HG02642 (cell line): ENCODE measurements around the gene SLC9A3.
"Not testable (repeated sequence)": the region's sequence is repeated elsewhere in the genome, so short reads cannot be mapped to it uniquely, and the experiment has no call there.

ENCODE experiments used
- ATAC-seq: cut with Tn5 transposase; IDR thresholded peaks from one replicate; pipeline ENCODE4 v1.9.1; 2021; ENCODE audit warnings: mild to moderate bottlenecking; ENCODE audit not compliant: unreplicated experiment, poor library complexity

Gene SLC9A3

DNA sequence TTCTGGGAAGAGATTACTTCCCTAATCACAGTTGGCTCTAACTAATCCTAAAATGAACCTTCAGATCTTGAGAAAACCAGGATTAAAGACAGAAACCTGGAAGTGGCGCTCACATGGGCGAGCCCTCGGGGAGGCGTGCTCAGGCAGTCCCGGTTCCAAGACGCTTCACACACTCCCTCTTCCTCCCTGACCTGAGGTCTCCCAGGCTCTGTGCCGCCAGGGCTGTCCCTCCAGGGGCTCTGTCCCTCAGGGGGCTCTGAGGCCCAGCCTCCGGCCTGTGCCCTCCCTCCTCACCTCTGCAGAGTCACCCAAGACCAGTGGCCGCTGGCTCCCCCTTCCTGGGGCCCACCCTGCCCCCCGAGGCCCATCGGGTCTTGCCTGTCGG is 10.2 kb downstream of the SLC9A3 start:
- ATAC-seq: no peak

DNA sequence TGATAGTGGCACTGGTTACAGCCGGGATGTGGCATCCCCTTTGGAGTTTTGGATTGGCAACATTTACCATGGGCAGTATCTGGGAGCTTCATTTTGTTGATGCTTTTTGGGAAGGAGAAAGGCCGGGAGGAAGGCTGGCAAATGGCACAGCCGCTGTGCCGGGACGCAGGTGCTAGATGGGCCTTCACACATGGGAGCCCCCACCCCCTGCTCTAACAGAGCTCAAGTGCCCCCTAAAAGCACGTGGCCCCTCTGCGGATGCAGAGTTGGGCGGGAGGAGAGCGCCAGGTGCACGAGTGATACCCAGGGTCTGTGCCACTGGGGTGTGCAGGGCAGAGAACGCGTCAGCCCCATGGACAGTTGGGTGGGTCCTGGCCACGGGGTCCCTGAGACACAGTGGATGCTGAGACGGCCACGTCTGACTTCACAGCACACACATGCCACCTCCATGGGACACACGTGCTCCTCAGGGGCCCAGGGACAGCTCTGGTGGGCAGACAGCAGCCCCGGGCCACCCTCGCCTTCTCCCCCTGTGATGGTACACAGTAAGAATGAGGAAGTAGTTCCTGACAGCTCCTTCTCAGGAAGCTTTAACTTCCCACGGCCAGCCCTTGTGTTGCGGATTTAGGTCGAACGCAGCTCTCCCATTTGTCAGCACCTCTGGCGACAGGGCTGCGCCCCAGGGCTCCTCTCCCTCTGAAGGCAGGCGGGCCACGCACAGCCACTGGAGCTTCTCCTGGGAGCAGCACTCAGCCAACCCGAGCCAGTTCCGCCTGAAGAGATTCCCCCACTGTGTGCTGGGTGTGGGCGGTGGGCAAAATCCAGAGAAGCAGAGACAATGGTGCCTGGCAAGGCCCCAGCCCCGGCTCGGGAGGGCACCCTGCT is 10.8 kb downstream of the SLC9A3 start:
- no peak for ATAC-seq

DNA sequence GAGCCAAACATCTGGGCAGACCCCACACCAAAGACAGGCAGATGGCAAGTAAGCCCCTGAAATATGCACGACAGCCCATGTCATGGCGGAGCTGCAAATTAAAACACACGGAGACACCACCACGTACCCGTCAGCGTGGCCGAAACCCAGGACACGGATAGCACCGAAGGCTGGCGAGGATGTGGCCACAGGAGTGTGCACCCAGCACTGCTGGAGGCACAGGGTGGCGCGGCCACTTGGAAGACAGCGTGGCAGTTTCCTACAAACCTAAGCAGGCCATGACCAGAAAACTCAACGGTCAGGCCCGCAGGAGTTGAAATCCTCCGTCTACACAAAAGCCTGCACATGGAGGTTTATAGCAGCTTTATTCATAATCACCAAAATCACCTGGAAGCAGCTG is 12.8 kb downstream of the SLC9A3 start:
- no peak for ATAC-seq

DNA sequence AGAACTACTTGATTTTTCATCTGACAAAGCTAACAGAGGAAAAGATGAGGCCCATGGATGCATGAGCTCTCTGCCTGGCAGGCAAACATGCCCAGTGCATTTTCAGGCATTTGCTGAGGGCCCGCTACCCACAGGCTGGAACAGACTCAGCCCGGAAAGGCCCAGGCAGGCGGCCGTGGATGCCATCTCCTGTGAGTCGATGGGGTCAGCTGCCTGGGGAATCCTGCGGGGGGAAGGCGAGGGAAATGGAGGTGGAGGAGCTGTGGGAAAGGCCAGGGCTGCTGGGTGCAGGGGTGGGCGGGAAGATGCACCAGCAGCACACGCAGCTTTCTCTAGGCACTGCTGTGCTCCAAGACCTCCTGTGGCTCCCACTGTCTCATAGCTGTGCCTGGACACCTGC is 13.7 kb downstream of the SLC9A3 start:
- ATAC-seq: no peak

DNA sequence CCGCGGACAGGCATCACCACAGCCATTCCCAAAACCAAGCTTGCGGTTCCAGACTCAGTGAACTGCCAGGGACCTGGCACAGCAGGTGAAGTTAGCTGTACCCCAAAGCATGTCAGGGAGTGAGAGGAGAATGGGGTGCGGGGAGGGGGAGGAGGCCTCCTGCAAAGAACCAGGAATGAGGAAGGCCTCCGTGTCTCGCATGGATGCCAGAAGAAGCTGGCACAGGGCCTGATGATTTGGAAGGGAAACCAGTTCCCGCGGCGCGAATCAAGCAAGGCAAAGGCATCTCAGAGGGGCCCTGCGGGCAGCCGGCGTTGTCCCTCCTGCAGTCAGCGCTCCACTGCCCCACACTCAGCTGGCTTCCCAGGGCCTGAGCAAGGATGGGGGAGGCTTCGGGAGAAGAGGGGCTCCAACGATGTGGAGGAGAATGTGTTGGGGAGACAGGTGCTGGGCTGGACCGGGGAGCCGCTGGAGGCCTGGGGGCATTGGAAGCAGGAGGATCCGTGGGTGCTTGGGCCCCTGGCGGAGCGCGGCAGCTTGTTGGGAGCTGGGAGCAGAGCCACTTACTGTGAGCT is 14.6 kb downstream of the SLC9A3 start:
- no peak for ATAC-seq

DNA sequence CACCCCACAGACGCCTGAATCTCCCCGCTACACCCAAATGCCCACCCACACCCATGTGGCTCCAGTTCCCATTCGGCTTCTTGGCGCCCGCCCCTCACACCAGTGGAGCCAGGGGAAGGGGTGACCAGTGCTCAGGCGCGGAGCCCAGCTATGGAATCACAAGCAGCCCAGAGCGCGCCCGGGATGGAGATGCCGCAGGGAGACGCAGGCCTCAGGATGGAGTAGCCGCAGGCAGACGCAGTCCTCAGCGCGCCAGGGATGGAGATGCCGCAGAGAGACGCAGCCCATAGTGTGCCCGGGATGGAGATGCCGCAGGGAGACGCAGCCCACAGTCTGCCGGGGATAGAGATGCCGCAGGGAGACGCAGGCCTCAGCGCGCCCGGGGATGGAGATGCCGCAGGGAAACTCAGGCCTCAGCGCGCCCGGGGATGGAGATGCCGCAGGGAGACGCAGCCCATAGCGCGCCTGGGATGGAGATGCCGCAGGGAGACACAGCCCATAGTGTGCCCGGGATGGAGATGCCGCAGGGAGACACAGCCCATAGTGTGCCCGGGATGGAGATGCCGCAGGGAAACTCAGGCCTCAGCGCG is 16.2 kb downstream of the SLC9A3 start:
- ATAC-seq: not testable (repeated sequence)

DNA sequence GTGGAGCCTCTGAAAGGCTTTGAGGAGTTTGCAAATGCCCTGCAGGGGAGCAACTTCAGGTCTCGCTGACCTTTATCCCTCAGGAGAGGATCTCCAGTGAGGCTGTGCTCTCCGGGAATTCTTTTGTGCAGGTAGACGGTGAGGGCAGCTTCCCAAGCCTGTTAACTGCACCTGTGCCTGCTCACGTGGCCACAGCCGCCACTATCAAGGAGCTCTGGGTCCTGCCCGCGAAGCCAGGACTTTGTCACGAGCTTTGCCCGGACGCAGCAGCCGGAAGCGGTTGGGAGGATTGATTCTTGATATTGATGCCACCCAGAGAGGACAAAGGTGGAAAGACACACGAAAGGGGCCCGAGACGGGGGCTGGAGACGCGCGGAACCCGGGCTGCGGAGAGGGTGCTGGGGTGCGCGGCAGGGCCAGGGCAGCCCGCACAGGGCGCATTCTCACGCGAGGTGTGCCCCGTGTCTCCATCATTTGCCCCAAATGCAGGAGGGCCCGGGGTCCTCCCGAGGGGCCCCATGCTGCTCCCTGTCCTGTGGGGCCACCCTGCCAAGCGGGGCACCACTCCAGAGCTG is 18.2 kb downstream of the SLC9A3 start:
- no peak for ATAC-seq

DNA sequence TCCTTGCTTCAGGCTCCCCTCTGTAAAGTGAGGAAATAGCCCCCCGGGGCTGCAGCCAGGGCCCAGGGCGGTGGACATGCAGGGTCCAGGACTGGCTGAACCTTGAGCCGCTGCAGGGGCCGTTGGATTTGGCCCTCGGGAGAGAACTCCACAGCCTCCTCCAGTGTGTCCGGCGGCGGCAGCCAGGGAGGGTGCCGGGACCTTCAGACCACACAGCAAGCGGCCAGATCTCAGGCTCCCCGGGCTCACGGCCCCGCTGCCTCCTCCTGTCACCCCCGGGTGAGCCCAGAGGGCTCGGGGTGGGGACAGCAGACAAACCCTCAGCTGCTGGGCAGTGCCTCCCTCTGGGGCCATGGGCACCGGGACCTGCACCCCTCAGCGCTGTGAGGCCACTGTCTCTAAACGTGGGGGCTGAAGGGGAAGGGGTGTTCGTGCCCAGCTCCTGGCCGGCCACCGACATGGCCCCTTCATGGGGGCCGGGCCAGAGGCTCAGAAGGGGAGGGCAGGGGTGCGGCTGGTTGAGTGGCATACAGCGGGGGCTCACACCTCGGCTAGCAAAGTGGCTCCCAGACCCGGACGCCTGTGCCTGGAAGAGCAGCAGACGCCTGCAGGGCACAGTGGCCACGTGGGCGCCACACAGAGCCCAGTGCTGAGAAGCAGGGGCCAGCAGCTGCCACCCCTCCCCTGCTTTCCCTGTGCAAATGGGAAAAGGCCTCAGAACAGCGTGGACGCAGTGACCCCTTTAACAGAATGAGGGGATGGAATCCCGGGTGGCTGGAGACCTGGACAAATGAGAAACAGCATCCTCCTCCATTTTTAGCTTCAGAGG is 19.7 kb downstream of the SLC9A3 start:
- ATAC-seq: no peak

DNA sequence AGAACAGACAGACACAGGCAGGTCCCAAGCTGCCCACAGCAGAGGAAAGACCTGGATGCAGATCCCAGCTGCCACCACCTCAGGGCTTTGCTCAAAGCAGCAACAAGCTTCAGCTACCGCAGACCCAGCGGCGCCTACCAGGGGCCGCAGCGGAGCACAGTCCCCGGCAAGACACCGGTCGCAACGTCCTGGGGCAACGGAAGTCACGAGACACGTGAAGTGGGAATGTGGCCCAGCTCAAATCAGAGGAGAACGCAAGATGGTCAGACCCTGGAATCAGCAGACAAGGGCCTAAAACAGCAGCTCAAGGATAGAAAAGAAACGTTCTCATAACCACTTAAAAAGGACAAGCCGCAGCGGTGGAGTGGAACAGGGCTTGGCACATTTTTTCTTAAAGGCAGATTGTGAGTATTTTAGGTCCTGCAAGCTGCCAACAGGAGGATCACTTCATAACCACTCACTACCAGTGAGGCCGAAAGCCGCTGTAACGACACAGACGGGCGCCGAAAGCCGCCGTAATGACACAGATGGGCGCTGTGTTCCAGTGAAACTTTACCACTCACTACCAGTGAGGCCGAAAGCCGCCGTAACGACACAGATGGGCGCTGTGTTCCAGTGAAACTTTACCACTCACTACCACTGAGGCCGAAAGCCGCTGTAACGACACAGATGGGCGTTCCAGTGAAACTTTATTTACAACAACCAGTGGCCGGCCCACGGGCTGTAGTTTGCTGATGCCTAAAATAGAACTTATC is 21.7 kb downstream of the SLC9A3 start:
- no peak for ATAC-seq

DNA sequence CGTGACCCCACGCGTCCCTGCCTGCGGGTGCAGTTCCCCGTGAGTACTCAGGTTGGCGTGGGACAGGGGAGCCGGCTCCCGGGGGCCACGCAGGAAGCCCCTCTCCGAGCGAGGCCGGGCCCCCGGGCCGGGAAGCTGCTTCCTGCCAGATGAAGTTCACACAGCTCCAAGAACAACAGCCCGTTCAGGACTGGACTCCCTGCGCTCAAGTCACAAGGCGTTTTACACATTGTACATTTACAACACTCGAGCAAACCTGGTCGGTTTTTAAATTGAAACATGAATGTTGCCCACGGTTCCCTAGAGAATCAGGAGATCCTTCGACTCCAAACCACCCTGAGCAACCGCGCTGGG is 22.4 kb downstream of the SLC9A3 start:
- ATAC-seq: no peak

DNA sequence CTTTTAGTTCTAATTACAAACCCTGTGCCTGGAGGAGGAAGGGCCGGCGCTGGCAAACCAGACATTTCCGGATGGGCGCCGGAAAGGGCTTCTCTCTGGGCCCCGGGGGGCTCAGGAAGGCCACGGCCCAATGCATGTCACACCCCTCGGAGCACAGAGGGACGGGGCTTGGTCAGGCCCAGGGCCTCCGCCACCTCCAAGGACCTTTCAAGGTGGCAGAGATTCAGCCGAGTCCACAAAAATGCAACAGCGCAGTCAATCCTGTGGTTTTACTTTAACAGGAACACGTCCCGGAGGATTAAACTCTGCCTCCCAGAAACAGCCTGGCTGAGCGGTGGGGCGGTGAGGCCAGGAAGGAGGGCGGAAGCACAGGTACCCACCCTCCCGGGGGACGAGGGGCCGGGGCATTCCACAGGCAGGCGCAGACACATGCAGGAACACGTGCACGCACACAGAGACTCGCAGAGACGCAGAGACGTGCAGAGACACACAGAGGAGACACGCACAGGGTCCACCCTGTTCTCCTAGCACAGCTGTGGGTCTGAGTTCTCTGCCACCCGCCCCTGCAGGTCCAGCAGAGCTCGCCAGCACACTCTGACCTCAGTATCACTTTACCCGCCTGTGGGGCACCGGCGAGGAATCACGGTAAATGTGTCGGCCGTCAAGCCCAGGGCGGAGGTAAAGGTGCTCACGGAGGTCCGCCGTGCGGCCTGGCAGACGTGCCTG is 23.0 kb downstream of the SLC9A3 start:
- ATAC-seq: no peak

DNA sequence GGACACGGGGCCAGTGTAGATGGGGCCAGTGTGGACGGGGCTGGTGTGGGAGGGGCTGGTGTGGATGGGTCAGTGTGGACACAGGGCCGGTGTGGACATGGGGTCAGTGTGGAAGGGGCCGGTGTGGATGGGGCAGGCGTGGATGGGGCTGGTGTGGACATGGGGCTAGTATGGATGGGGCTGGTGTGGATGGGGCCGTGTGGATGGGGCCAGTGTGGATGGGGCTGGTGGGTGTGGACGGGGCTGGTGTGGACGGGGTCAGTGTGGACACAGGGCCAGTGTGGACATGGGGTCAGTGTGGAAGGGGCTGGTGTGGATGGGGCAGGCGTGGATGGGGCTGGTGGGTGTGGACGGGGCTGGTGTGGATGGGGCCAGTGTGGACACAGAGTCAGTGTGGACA is 23.8 kb downstream of the SLC9A3 start:
- no peak for ATAC-seq

DNA sequence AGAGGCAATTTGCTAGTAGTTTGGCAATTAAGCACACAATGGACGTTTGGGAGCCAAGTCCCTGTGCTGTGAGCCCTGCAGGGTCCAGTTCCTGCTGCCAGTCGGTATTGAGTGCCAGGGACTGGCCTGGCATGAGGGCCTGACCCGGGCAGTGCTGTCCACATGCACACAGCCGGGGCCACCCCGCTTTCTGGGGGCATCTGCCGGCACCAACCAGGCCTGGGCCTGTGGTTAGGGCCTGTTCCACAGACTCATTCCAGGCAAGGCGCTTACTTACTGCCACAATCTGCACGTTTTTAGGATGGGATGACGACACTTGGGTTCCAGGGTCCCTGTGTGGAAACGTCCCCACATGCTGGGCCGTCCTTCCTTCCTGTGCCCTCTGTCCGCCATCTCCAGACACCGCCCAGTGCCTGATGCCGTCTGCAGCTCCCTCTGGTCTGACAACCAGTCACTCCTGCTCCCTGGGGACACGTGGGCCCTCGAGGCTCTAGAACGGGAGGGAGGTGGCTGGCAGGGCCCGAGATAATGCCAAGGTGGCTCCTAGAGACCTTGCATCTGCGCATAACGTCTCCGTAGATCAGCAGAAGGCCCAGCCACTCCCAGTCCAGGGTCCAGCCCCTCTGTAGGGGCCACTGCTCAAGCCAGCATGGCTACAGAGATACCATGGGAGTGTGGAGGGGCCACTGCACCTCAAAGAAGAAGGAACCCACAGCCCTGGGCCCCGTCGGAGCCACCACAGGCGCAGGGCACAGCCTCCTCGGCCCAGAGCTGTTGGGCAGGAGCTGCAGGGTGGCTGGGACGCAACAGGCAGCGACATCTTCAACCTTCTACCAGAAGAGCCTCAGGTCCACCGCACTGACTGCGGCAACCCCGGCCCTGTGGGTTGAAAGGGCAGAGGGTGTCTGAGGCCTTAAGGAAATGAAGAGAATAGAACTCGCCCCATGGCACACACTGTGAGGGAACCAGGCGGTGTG is 24.7 kb downstream of the SLC9A3 start:
- no peak for ATAC-seq

DNA sequence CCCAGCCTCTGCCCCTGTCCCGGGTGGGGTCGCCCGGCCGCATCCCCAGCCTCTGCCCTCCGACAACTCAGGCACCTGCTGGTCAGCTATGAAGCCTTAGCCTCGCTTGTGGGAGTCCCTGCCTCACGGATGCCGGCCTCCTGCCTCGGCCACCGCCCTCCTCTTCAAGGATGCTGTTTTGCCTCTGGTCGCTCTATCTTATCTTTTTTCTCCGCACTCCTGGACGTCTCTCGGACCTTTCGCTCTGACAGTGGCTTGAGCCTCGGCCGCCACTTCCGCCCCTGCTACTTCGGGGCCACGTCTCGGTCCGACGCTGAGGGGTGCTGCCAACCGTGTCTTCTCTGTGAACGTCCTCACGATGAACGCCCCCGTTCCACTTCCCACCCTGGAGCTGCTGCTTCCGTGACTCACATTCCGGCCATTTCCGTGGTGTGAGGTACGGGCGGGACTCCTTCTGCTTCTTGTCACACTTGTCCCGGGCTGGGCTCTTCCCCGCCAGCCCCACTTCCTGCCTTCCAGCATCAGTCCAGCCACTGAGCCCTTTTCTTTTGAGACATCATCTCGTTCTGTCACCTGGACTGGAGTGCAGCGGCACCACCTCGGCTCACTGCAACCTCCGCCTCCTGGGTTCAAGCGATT is 26.3 kb downstream of the SLC9A3 start:
- ATAC-seq: no peak

DNA sequence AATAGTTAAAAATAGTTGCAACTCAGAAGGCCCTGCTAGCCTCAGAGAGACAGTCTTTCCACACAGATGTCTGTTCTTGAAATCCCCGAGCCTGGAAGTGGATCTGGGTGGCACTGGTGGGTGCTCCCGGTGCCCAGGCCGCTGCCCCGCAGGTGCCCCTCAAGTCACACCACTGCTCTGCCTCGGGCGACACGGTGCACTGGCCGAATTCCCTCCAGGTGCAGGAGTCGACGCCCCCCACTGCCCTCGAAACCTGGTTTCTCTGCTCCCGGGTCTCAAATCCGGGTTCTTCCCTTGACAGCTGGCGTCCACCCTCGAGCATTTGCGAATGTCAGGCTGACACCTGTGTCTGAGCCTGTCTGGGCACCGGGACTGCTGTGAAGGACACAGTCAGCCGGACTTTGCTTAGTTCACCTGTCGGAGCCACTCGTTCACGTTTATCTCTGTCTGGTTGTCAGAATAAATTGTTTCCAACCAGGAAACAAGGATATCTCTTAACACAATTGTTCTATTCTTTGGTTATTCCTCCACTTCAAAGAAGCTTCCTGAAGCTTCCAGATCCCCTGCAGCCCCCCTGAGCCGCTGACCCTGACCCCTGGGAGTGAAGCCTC is 27.1 kb downstream of the SLC9A3 start:
- no peak for ATAC-seq

DNA sequence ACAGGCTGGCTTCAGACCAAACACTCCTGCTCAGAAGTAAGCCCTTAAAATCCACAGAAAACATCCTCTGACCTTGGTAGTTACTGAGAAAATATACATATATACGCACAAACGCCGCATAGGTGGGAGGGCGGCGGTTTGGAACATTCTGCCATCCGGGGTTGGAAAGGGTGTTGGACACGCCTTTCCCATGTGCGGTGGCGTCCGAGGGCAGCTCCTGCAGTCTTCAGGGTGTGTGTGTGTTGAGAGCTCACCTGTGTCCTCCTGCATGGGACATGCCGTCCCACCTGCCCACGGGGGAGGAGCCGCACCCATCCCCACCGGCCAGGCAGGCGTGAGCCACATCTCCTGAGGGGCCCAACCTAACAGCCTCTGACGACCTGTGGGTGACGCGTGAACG is 28.2 kb downstream of the SLC9A3 start:
- no peak for ATAC-seq

DNA sequence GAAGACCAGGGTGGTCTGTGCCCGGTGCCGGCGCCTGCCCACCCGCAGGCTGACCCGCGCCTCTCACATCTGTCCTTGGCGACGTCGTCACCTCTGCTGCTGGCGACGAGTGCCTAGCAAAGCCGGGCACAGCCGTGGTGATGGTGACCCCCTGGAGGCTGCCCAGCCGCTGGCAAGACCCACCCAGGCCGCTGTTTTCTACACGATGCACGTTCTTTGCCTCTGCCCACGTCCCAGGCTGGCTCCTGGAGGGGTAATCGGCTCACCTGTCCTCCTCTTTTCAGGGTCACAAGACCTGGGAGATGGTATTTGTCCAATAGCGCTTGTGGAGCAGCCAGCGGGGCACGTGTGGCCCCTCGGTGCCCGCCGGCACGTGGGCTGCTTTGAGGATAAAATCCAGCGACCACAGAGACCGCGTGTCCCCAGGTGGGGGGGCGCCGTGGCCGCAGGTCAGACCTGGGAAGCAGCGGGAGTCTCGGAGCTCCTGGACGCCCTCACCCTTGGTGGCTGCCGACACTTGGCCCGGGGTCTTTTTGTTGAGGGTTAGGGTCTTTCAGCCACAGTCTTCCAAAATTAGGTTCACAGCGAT is 29.5 kb downstream of the SLC9A3 start:
- no peak for ATAC-seq
